ENCODE data around the gene CCDC138.

CCDC138 gene

DNA sequence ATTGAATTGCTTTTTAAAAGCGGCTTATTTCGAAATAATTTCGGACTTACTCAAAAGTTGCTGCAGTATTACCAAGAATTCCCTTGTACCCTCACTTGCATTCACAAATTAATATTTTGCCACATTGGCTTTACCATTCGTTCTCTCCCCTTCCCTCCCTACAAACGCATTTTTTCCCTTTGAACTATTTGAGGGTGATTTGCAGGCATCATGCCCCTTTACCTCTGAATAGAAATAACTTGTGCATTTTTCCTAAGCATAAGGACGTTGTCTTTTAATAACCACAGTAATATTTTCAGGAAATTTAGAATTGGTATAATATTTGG is 608 bp downstream of the CCDC138 start:
- ATAC-seq, result no peak
- no peak for TF ChIP-seq GLIS3 (CRISPR knock-in tag; IDR thresholded peaks at IDR 0.05)

DNA sequence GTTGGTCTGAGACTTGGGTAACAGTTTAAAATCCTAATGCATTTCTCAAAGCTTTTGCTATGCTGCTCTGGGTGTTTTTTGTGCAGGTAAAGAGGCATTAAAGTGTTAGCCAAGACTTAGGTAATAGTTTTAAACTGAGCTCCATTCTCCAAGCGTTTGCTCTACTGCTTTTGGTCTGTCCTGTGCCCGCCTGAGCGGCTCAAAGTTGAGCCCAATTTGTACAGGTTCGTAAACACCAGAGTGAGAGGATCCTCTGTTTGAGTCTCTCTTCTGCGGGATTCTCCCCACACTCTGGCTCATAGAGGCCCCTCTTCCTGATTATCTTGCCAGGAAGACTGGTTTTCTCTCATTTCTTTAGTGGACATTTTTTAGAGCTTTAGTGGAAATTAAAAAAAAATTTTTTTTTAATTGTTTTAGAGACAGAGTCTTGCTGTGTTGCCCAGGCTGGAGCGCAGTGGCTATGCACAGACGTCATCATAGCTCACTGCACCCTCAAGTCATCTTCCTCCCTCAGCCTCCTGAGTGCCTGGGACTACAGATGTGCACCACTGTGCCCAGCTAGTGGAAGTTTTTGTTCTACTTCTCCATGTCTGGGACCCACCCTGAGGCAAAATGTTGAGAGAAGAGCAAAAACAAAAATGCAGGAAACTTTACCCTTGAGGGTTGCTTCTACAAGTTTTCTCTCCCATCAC is 16.6 kb downstream of the CCDC138 start:
- TF ChIP-seq, protein P1, sequence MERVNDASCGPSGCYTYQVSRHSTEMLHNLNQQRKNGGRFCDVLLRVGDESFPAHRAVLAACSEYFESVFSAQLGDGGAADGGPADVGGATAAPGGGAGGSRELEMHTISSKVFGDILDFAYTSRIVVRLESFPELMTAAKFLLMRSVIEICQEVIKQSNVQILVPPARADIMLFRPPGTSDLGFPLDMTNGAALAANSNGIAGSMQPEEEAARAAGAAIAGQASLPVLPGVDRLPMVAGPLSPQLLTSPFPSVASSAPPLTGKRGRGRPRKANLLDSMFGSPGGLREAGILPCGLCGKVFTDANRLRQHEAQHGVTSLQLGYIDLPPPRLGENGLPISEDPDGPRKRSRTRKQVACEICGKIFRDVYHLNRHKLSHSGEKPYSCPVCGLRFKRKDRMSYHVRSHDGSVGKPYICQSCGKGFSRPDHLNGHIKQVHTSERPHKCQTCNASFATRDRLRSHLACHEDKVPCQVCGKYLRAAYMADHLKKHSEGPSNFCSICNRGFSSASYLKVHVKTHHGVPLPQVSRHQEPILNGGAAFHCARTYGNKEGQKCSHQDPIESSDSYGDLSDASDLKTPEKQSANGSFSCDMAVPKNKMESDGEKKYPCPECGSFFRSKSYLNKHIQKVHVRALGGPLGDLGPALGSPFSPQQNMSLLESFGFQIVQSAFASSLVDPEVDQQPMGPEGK (CRISPR knock-in tag; IDR thresholded peaks at IDR 0.05; ENCODE audit: borderline replicate concordance), result no peak
- TF ChIP-seq CSDC2 (CRISPR knock-in tag; IDR thresholded peaks at IDR 0.05), result no peak
- TF ChIP-seq BACH2 (CRISPR knock-in tag; IDR thresholded peaks at IDR 0.05; ENCODE audit: borderline replicate concordance), result no peak
- no peak for TF ChIP-seq ZNF565 (CRISPR knock-in tag; conservative IDR thresholded peaks at IDR 0.05; ENCODE audit: low read depth)
- no peak for TF ChIP-seq ARNTL (CRISPR knock-in tag; IDR thresholded peaks at IDR 0.05; ENCODE audit: borderline replicate concordance, low read depth)
- no peak for TF ChIP-seq ZNF70 (CRISPR knock-in tag; IDR thresholded peaks at IDR 0.05)
- TF ChIP-seq TOX (CRISPR knock-in tag; IDR thresholded peaks at IDR 0.05; ENCODE audit: borderline replicate concordance), result no peak
- TF ChIP-seq, protein P2, sequence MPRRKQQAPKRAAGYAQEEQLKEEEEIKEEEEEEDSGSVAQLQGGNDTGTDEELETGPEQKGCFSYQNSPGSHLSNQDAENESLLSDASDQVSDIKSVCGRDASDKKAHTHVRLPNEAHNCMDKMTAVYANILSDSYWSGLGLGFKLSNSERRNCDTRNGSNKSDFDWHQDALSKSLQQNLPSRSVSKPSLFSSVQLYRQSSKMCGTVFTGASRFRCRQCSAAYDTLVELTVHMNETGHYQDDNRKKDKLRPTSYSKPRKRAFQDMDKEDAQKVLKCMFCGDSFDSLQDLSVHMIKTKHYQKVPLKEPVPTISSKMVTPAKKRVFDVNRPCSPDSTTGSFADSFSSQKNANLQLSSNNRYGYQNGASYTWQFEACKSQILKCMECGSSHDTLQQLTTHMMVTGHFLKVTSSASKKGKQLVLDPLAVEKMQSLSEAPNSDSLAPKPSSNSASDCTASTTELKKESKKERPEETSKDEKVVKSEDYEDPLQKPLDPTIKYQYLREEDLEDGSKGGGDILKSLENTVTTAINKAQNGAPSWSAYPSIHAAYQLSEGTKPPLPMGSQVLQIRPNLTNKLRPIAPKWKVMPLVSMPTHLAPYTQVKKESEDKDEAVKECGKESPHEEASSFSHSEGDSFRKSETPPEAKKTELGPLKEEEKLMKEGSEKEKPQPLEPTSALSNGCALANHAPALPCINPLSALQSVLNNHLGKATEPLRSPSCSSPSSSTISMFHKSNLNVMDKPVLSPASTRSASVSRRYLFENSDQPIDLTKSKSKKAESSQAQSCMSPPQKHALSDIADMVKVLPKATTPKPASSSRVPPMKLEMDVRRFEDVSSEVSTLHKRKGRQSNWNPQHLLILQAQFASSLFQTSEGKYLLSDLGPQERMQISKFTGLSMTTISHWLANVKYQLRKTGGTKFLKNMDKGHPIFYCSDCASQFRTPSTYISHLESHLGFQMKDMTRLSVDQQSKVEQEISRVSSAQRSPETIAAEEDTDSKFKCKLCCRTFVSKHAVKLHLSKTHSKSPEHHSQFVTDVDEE (CRISPR knock-in tag; IDR thresholded peaks at IDR 0.05), result no peak
- TF ChIP-seq SNAI2 (CRISPR knock-in tag; IDR thresholded peaks at IDR 0.05), result no peak
- TF ChIP-seq ZFP30 (CRISPR knock-in tag; IDR thresholded peaks at IDR 0.05), result no peak
- TF ChIP-seq, protein P3, sequence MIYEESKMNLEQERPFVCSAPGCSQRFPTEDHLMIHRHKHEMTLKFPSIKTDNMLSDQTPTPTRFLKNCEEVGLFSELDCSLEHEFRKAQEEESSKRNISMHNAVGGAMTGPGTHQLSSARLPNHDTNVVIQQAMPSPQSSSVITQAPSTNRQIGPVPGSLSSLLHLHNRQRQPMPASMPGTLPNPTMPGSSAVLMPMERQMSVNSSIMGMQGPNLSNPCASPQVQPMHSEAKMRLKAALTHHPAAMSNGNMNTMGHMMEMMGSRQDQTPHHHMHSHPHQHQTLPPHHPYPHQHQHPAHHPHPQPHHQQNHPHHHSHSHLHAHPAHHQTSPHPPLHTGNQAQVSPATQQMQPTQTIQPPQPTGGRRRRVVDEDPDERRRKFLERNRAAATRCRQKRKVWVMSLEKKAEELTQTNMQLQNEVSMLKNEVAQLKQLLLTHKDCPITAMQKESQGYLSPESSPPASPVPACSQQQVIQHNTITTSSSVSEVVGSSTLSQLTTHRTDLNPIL (CRISPR knock-in tag; IDR thresholded peaks at IDR 0.05; ENCODE audit: low read depth), result no peak
- TF ChIP-seq, protein P4, sequence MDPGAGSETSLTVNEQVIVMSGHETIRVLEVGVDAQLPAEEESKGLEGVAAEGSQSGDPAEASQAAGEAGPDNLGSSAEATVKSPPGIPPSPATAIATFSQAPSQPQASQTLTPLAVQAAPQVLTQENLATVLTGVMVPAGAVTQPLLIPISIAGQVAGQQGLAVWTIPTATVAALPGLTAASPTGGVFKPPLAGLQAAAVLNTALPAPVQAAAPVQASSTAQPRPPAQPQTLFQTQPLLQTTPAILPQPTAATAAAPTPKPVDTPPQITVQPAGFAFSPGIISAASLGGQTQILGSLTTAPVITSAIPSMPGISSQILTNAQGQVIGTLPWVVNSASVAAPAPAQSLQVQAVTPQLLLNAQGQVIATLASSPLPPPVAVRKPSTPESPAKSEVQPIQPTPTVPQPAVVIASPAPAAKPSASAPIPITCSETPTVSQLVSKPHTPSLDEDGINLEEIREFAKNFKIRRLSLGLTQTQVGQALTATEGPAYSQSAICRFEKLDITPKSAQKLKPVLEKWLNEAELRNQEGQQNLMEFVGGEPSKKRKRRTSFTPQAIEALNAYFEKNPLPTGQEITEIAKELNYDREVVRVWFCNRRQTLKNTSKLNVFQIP (CRISPR knock-in tag; IDR thresholded peaks at IDR 0.05; ENCODE audit: borderline replicate concordance, low read depth), result no peak
- TF ChIP-seq ISL1 (CRISPR knock-in tag; IDR thresholded peaks at IDR 0.05), result no peak
- no peak for TF ChIP-seq ZFP3 (CRISPR knock-in tag; IDR thresholded peaks at IDR 0.05)
- TF ChIP-seq PPARA (CRISPR knock-in tag; IDR thresholded peaks at IDR 0.05; ENCODE audit: borderline replicate concordance), result no peak
- TF ChIP-seq, protein P5, sequence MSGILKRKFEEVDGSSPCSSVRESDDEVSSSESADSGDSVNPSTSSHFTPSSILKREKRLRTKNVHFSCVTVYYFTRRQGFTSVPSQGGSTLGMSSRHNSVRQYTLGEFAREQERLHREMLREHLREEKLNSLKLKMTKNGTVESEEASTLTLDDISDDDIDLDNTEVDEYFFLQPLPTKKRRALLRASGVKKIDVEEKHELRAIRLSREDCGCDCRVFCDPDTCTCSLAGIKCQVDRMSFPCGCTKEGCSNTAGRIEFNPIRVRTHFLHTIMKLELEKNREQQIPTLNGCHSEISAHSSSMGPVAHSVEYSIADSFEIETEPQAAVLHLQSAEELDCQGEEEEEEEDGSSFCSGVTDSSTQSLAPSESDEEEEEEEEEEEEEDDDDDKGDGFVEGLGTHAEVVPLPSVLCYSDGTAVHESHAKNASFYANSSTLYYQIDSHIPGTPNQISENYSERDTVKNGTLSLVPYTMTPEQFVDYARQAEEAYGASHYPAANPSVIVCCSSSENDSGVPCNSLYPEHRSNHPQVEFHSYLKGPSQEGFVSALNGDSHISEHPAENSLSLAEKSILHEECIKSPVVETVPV (CRISPR knock-in tag; IDR thresholded peaks at IDR 0.05), result no peak
- no peak for TF ChIP-seq GLIS3 (CRISPR knock-in tag; IDR thresholded peaks at IDR 0.05)
- TF ChIP-seq ZNF8 (CRISPR knock-in tag; IDR thresholded peaks at IDR 0.05), result no peak
- TF ChIP-seq RARB (CRISPR knock-in tag; IDR thresholded peaks at IDR 0.05), result no peak
- no peak for TF ChIP-seq OSR1 (CRISPR knock-in tag; IDR thresholded peaks at IDR 0.05)
- no peak for ATAC-seq

DNA sequence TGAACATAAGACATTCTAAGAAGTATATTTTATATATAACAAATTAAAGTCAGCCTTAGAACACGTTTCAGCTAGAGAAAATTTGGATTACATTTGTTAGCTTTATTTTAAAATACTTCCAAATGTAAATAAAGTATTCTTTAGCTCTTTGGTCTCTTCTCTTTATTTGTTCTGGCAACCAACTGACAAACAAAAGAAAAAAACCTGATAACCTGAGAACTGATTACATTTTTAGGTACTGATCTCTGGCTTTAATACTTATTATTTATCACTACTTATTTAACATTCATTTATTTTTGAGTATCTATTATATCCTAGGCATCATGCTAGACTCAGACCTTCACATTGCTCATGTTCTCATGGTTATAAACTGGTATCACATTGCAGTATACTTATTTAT is 18.5 kb downstream of the CCDC138 start:
- no peak for ATAC-seq
- no peak for TF ChIP-seq ISL1 (CRISPR knock-in tag; IDR thresholded peaks at IDR 0.05)
- TF ChIP-seq, protein P5 (CRISPR knock-in tag; IDR thresholded peaks at IDR 0.05), result no peak
- no peak for TF ChIP-seq TCF4 (CRISPR knock-in tag; IDR thresholded peaks at IDR 0.05; ENCODE audit: borderline replicate concordance)
- no peak for TF ChIP-seq ZNF70 (CRISPR knock-in tag; IDR thresholded peaks at IDR 0.05)
- no peak for TF ChIP-seq ZNF8 (CRISPR knock-in tag; IDR thresholded peaks at IDR 0.05)
- TF ChIP-seq ESRRG (CRISPR knock-in tag; IDR thresholded peaks at IDR 0.05), result no peak
- no peak for TF ChIP-seq ZC3H10 (CRISPR knock-in tag; IDR thresholded peaks at IDR 0.05)
- TF ChIP-seq, protein P4 (CRISPR knock-in tag; IDR thresholded peaks at IDR 0.05; ENCODE audit: borderline replicate concordance, low read depth), result no peak

All from SK-N-SH treated with all-trans-retinoic acid at 6 μM for 48 hours (cell line).